ENCODE measurements around the gene RHCE.

The RHCE gene

DNA sequence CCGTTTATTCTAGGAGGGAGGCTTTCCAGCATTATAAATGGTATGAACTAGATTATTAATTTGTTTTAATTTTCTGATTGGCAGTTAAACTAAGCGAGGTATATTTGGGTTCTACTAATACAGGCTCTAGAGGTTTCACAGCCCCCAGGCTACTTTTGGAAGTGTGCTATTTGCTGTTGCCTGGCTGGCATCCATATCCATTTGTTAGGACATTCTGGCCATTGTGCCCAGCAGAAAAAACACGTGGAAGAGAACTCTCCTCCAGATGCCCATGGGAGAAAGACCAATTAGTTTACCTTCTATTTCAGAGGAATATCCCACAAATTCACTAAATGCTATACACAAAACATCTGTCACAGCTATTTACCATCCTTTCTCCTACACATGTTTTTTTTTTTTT, 39.4 kb upstream of the RHCE start:
- Histone ChIP-seq H3K9me3 (replicated peaks in 1 of 2; ENCODE audit: control insufficient read depth in 2 of 2, insufficient read depth in 1 of 2, low read depth in 1 of 2, low read length in 2 of 2) (peaks cover 0 to 2% of the 10 kb centered on the region in 2 donors), H3K79me1 (ENCODE audit: low read depth, low read length) (no peaks in the 10 kb centered on the region), H3K4me3 (ENCODE audit: low read length in 2 of 2) (no peak overlapping the region), H2AK5ac (ENCODE audit: low read depth, low read length) (no peak overlapping the region), H3K23ac (ENCODE audit: low read depth, low read length, poor library complexity) (no peak overlapping the region), H4K91ac (ENCODE audit: low read depth, low read length, poor library complexity) (no peak overlapping the region), H3K4me1 (ENCODE audit: control insufficient read depth in 2 of 2, insufficient read depth in 1 of 2, low read depth in 1 of 2, low read length in 2 of 2) (peaks cover 0 to 1% of the 10 kb centered on the region in 2 donors), H3K18ac (ENCODE audit: low read length) (no peak overlapping the region), H2BK15ac (ENCODE audit: low read length) (no peak overlapping the region), H3K36me3 (replicated peaks in 1 of 2; ENCODE audit: control insufficient read depth in 2 of 2, insufficient read depth in 2 of 2, low read length in 2 of 2) (peaks cover 11 to 66% of the 10 kb centered on the region in 2 donors), H2BK12ac (ENCODE audit: low read length) (no peak overlapping the region), H2BK5ac (ENCODE audit: low read length) (no peak overlapping the region), H3K14ac (ENCODE audit: low read length) (no peak overlapping the region), H3K9ac (ENCODE audit: low read depth, low read length, poor library complexity) (no peak overlapping the region), H3K4ac (ENCODE audit: low read length) (no peak overlapping the region), H3K27me3 (ENCODE audit: control insufficient read depth in 3 of 3, insufficient read depth in 3 of 3, low read depth in 1 of 3, low read length in 3 of 3) (no peaks in the 10 kb centered on the region), H4K8ac (ENCODE audit: low read depth, low read length) (no peak overlapping the region), H3K4me2 (ENCODE audit: insufficient read depth, low read length, poor library complexity, severe bottlenecking) (no peak overlapping the region), H3K27ac (replicated peaks; ENCODE audit: low read length) (no peak overlapping the region), H2AFZ (ENCODE audit: low read length) (no peak overlapping the region), H2BK120ac (ENCODE audit: low read depth, low read length) (no peak overlapping the region)
- no CpG with 5 or more reads among the region's 3 CpGs for WGBS, 2 donors (ENCODE audit: extremely low coverage in 2 of 2, insufficient read length in 2 of 2, insufficient replicate concordance in 1 of 2)
- DNase-seq (ENCODE audit: low spot score) = no peak

DNA sequence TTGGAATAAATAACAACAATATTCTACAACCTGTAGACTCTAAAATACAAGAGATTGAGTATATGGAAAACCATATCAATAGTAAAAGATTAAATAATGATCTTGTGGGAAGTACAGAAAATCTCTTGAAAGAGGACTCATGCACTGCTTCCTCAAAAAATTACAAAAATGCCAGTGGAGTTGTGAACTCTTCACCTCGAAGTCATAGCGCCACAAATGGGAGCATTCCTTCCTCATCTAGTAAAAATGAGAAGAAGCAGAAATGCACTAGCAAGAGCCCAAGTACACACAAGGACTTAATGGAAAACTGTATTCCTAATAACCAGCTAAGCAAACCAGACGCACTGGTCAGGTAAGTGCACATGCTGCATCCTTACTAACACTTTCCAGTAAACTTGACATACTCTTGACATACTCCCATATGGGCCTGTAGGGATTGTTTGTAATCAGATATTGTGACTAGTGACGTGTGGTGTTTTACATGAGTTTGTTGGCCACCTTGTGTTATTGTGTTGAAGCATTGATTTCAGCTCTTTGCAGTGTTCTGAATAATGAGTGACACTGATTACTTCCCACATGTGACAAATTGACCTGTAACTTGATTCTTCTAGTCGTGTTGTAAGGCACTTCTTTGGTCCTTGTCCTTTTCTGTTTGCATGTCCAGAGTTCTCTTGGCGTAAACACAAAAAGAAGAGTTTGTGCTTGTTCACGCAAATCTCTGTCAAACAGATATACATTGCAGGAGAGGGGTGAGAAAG, 38.1 kb upstream of the RHCE start:
- DNase-seq (ENCODE audit: low spot score) = no peak
- H2BK15ac ChIP-seq (ENCODE audit: low read length) = no peak overlapping the region

DNA sequence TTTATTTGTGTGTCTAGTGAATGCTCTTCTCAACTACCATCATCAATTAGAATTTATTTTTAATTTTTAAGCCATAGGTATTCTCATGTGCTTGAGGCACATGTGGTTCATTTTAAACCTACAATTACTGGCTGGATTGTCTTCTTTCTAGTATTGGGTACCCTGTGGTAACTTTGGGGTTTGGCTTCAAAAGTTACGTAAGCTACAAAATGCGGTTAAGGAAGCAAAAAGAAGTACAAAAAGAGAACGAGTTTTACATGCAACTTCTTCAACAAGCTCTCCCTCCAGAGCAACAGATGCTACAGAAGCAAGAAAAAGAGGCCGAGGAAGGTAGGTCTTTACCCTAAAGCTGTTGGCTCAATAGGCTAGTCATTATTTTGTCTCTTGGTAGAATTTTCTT, 35.9 kb upstream of the RHCE start:
- no peak overlapping the region for H2BK120ac ChIP-seq (ENCODE audit: low read depth, low read length)
- H3K79me1 ChIP-seq (ENCODE audit: low read depth, low read length) = no peaks in the 10 kb centered on the region
- no peak overlapping the region for H3K14ac ChIP-seq (ENCODE audit: low read length)
- peaks cover 10 to 59% of the 10 kb centered on the region in 2 donors for H3K36me3 ChIP-seq (replicated peaks in 1 of 2; ENCODE audit: control insufficient read depth in 2 of 2, insufficient read depth in 2 of 2, low read length in 2 of 2)
- no peak overlapping the region for H2BK12ac ChIP-seq (ENCODE audit: low read length)
- no peak overlapping the region for H2BK15ac ChIP-seq (ENCODE audit: low read length)
- H2AFZ ChIP-seq (ENCODE audit: low read length) = no peak overlapping the region
- no peak overlapping the region for H3K27ac ChIP-seq (replicated peaks; ENCODE audit: low read length)
- no peaks in the 10 kb centered on the region for H3K4me1 ChIP-seq (ENCODE audit: control insufficient read depth in 2 of 2, insufficient read depth in 1 of 2, low read depth in 1 of 2, low read length in 2 of 2)
- H3K4me3 ChIP-seq (ENCODE audit: low read length in 2 of 2) = no peak overlapping the region
- H3K9me3 ChIP-seq (replicated peaks in 1 of 2; ENCODE audit: control insufficient read depth in 2 of 2, insufficient read depth in 1 of 2, low read depth in 1 of 2, low read length in 2 of 2) = peaks cover 0 to 2% of the 10 kb centered on the region in 2 donors
- H3K4ac ChIP-seq (ENCODE audit: low read length) = no peak overlapping the region
- no peak overlapping the region for H4K91ac ChIP-seq (ENCODE audit: low read depth, low read length, poor library complexity)
- no peak overlapping the region for H3K18ac ChIP-seq (ENCODE audit: low read length)
- no peak overlapping the region for H2BK5ac ChIP-seq (ENCODE audit: low read length)
- no peak overlapping the region for H3K4me2 ChIP-seq (ENCODE audit: insufficient read depth, low read length, poor library complexity, severe bottlenecking)
- no peak overlapping the region for H3K9ac ChIP-seq (ENCODE audit: low read depth, low read length, poor library complexity)
- H3K27me3 ChIP-seq (ENCODE audit: control insufficient read depth in 3 of 3, insufficient read depth in 3 of 3, low read depth in 1 of 3, low read length in 3 of 3) = no peaks in the 10 kb centered on the region
- no peak for DNase-seq (ENCODE audit: low spot score)
- no peak overlapping the region for H2AK5ac ChIP-seq (ENCODE audit: low read depth, low read length)
- no peak overlapping the region for H4K8ac ChIP-seq (ENCODE audit: low read depth, low read length)
- no peak overlapping the region for H3K23ac ChIP-seq (ENCODE audit: low read depth, low read length, poor library complexity)
- WGBS, 2 donors (ENCODE audit: extremely low coverage in 2 of 2, insufficient read length in 2 of 2, insufficient replicate concordance in 1 of 2) = no CpG with 5 or more reads among the region's 4 CpGs

More for the DNA sequence above, 38.1 kb upstream of the RHCE start:
- Histone ChIP-seq H3K14ac (ENCODE audit: low read length) (no peak overlapping the region), H2AFZ (ENCODE audit: low read length) (no peak overlapping the region), H2BK120ac (ENCODE audit: low read depth, low read length) (no peak overlapping the region), H3K79me1 (ENCODE audit: low read depth, low read length) (no peaks in the 10 kb centered on the region), H3K27me3 (ENCODE audit: control insufficient read depth in 3 of 3, insufficient read depth in 3 of 3, low read depth in 1 of 3, low read length in 3 of 3) (no peaks in the 10 kb centered on the region), H3K23ac (ENCODE audit: low read depth, low read length, poor library complexity) (no peak overlapping the region), H3K18ac (ENCODE audit: low read length) (no peak overlapping the region), H4K91ac (ENCODE audit: low read depth, low read length, poor library complexity) (no peak overlapping the region), H3K27ac (replicated peaks; ENCODE audit: low read length) (no peak overlapping the region), H2AK5ac (ENCODE audit: low read depth, low read length) (no peak overlapping the region), H3K4me1 (ENCODE audit: control insufficient read depth in 2 of 2, insufficient read depth in 1 of 2, low read depth in 1 of 2, low read length in 2 of 2) (peaks cover 0 to 1% of the 10 kb centered on the region in 2 donors), H2BK5ac (ENCODE audit: low read length) (no peak overlapping the region), H3K4me3 (ENCODE audit: low read length in 2 of 2) (no peak overlapping the region), H3K4me2 (ENCODE audit: insufficient read depth, low read length, poor library complexity, severe bottlenecking) (no peak overlapping the region), H4K8ac (ENCODE audit: low read depth, low read length) (no peak overlapping the region), H3K9me3 (replicated peaks in 1 of 2; ENCODE audit: control insufficient read depth in 2 of 2, insufficient read depth in 1 of 2, low read depth in 1 of 2, low read length in 2 of 2) (peaks cover 0 to 2% of the 10 kb centered on the region in 2 donors), H3K4ac (ENCODE audit: low read length) (no peak overlapping the region), H3K36me3 (replicated peaks in 1 of 2; ENCODE audit: control insufficient read depth in 2 of 2, insufficient read depth in 2 of 2, low read length in 2 of 2) (peaks cover 12 to 67% of the 10 kb centered on the region in 2 donors), H2BK12ac (ENCODE audit: low read length) (no peak overlapping the region), H3K9ac (ENCODE audit: low read depth, low read length, poor library complexity) (no peak overlapping the region)
- WGBS, 2 donors (ENCODE audit: extremely low coverage in 2 of 2, insufficient read length in 2 of 2, insufficient replicate concordance in 1 of 2) = no CpG with 5 or more reads among the region's 7 CpGs

DNA sequence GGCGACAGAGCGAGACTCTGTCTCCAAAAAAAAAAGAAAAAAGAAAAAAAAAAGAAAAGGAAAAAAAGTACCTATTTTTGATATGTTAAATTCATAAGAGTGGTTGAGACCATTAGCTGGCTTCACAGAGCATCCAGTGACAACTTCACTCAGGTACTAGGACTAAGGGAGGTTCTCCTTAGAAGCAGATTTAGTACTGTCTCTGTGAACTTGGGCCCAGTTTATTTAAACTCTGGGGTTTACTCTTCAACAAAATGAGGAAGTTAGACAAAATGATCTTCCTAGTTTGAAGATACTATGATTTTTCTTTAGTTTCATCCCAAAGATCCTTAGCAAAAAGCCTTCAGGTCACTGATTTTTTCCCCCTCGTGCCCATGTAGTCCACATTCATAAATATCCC, 31.3 kb upstream of the RHCE start:
- Histone ChIP-seq H3K4me3 (ENCODE audit: low read length in 2 of 2) (no peak overlapping the region), H3K9me3 (replicated peaks in 1 of 2; ENCODE audit: control insufficient read depth in 2 of 2, insufficient read depth in 1 of 2, low read depth in 1 of 2, low read length in 2 of 2) (no peaks in the 10 kb centered on the region), H2AK5ac (ENCODE audit: low read depth, low read length) (no peak overlapping the region), H2BK15ac (ENCODE audit: low read length) (no peak overlapping the region), H3K18ac (ENCODE audit: low read length) (no peak overlapping the region), H3K79me1 (ENCODE audit: low read depth, low read length) (no peaks in the 10 kb centered on the region), H3K23ac (ENCODE audit: low read depth, low read length, poor library complexity) (no peak overlapping the region), H3K4me2 (ENCODE audit: insufficient read depth, low read length, poor library complexity, severe bottlenecking) (no peak overlapping the region), H2BK5ac (ENCODE audit: low read length) (no peak overlapping the region), H3K27ac (replicated peaks; ENCODE audit: low read length) (no peak overlapping the region), H3K4ac (ENCODE audit: low read length) (no peak overlapping the region), H4K91ac (ENCODE audit: low read depth, low read length, poor library complexity) (no peak overlapping the region), H3K4me1 (ENCODE audit: control insufficient read depth in 2 of 2, insufficient read depth in 1 of 2, low read depth in 1 of 2, low read length in 2 of 2) (no peaks in the 10 kb centered on the region), H4K8ac (ENCODE audit: low read depth, low read length) (no peak overlapping the region), H3K36me3 (replicated peaks in 1 of 2; ENCODE audit: control insufficient read depth in 2 of 2, insufficient read depth in 2 of 2, low read length in 2 of 2) (peaks cover 4 to 52% of the 10 kb centered on the region in 2 donors), H2BK120ac (ENCODE audit: low read depth, low read length) (no peak overlapping the region), H2AFZ (ENCODE audit: low read length) (no peak overlapping the region), H3K27me3 (ENCODE audit: control insufficient read depth in 3 of 3, insufficient read depth in 3 of 3, low read depth in 1 of 3, low read length in 3 of 3) (no peaks in the 10 kb centered on the region), H2BK12ac (ENCODE audit: low read length) (no peak overlapping the region), H3K14ac (ENCODE audit: low read length) (no peak overlapping the region), H3K9ac (ENCODE audit: low read depth, low read length, poor library complexity) (no peak overlapping the region)
- WGBS, 2 donors (ENCODE audit: extremely low coverage in 2 of 2, insufficient read length in 2 of 2, insufficient replicate concordance in 1 of 2) = no CpG with 5 or more reads among the region's 3 CpGs
- no peak for DNase-seq (ENCODE audit: low spot score)

All from neuronal stem cell (in vitro differentiated cells).